ENCODE data around the gene NLRP7. TPM values are rescaled to one million over a fixed set of nuclear protein-coding genes. Genes with fewer than 3 reads are reported as not detected.
"Not testable (repeated sequence)": the region's sequence is repeated elsewhere in the genome, so short reads cannot be mapped to it uniquely, and the experiment has no call there.

Gene NLRP7
- total and polyA plus RNA-seq, 2 donors (not counting 1 experiment from before 2014, with no cell fraction given): not detected

- no peaks in the 10 kb centered on the region for H3K79me2 ChIP-seq (ENCODE audit: control insufficient read depth, insufficient read depth, low read length)
- no peaks in the 10 kb centered on the region for H3K36me3 ChIP-seq (ENCODE audit: control insufficient read depth, insufficient read depth, low read length)
- TF ChIP-seq EZH2 (IDR thresholded peaks at IDR 0.05; ENCODE audit: low read length, missing control alignments) (no peak), CTCF (conservative IDR thresholded peaks at IDR 0.05 in 1 of 2, IDR thresholded peaks at IDR 0.05 in 1 of 2; ENCODE audit: low read depth in 1 of 2, low read length in 2 of 2) (no peak)
- no peak overlapping the region for H3K4me3 ChIP-seq (replicated peaks in 1 of 4; ENCODE audit: control extremely low read depth in 1 of 4, insufficient read depth in 1 of 4, low read depth in 3 of 4, low read length in 4 of 4)
- H3K4me1 ChIP-seq (ENCODE audit: control insufficient read depth, extremely low read depth, insufficient read depth, low read length): no peaks in the 10 kb centered on the region
- no peak overlapping the region for H2AFZ ChIP-seq (ENCODE audit: low read length)
- no peak overlapping the region for H3K4me2 ChIP-seq (ENCODE audit: extremely low read depth, insufficient read depth, low read length)
- H3K27ac ChIP-seq (ENCODE audit: insufficient read depth, low read length): no peak overlapping the region
- H3K9ac ChIP-seq (ENCODE audit: insufficient read depth, low read length): no peak overlapping the region
- H3K9me3 ChIP-seq (ENCODE audit: control insufficient read depth, insufficient read depth, low read depth, low read length): no peaks in the 10 kb centered on the region
- H4K20me1 ChIP-seq (ENCODE audit: control insufficient read depth, extremely low read depth, insufficient read depth, low read length): no peaks in the 10 kb centered on the region
- no peaks in the 10 kb centered on the region for H3K27me3 ChIP-seq (ENCODE audit: control insufficient read depth, insufficient read depth, low read length)
- DNase-seq (ENCODE audit: low read depth in 2 of 2): no peak
Measured at GRCh38 chr19:54916822-54917221, 30.5 kb downstream of the NLRP7 start.

- H3K36me3 ChIP-seq (ENCODE audit: control insufficient read depth, insufficient read depth, low read length); DNase-seq (ENCODE audit: low read depth in 2 of 2); H3K4me2 ChIP-seq (ENCODE audit: extremely low read depth, insufficient read depth, low read length); H3K27ac ChIP-seq (ENCODE audit: insufficient read depth, low read length); H3K9ac ChIP-seq (ENCODE audit: insufficient read depth, low read length); H3K27me3 ChIP-seq (ENCODE audit: control insufficient read depth, insufficient read depth, low read length); H3K9me3 ChIP-seq (ENCODE audit: control insufficient read depth, insufficient read depth, low read depth, low read length); H3K79me2 ChIP-seq (ENCODE audit: control insufficient read depth, insufficient read depth, low read length); H2AFZ ChIP-seq (ENCODE audit: low read length); H3K4me3 ChIP-seq (replicated peaks in 1 of 4; ENCODE audit: control extremely low read depth in 1 of 4, insufficient read depth in 1 of 4, low read depth in 3 of 4, low read length in 4 of 4); H3K4me1 ChIP-seq (ENCODE audit: control insufficient read depth, extremely low read depth, insufficient read depth, low read length); H4K20me1 ChIP-seq (ENCODE audit: control insufficient read depth, extremely low read depth, insufficient read depth, low read length): not testable (repeated sequence)
Measured at GRCh38 chr19:54907899-54908298, 39.4 kb downstream of the NLRP7 start.

GRCh38 chr19:54906819-54907218 is 40.5 kb downstream of the NLRP7 start:
- Histone ChIP-seq H4K20me1 (ENCODE audit: control insufficient read depth, extremely low read depth, insufficient read depth, low read length) (no peaks in the 10 kb centered on the region), H3K27me3 (ENCODE audit: control insufficient read depth, insufficient read depth, low read length) (no peaks in the 10 kb centered on the region), H2AFZ (ENCODE audit: low read length) (no peak overlapping the region), H3K9ac (ENCODE audit: insufficient read depth, low read length) (no peak overlapping the region), H3K27ac (ENCODE audit: insufficient read depth, low read length) (no peak overlapping the region), H3K36me3 (ENCODE audit: control insufficient read depth, insufficient read depth, low read length) (no peaks in the 10 kb centered on the region), H3K4me1 (ENCODE audit: control insufficient read depth, extremely low read depth, insufficient read depth, low read length) (no peaks in the 10 kb centered on the region), H3K4me3 (replicated peaks in 1 of 4; ENCODE audit: control extremely low read depth in 1 of 4, insufficient read depth in 1 of 4, low read depth in 3 of 4, low read length in 4 of 4) (no peak overlapping the region), H3K79me2 (ENCODE audit: control insufficient read depth, insufficient read depth, low read length) (no peaks in the 10 kb centered on the region), H3K9me3 (ENCODE audit: control insufficient read depth, insufficient read depth, low read depth, low read length) (no peaks in the 10 kb centered on the region), H3K4me2 (ENCODE audit: extremely low read depth, insufficient read depth, low read length) (no peak overlapping the region)
- DNase-seq (ENCODE audit: low read depth in 2 of 2): no peak
- TF ChIP-seq CTCF (conservative IDR thresholded peaks at IDR 0.05 in 1 of 2, IDR thresholded peaks at IDR 0.05 in 1 of 2; ENCODE audit: low read depth in 1 of 2, low read length in 2 of 2) (no peak), EZH2 (IDR thresholded peaks at IDR 0.05; ENCODE audit: low read length, missing control alignments) (no peak)
